ENCODE data around the gene ZSCAN1.
A peak's percentile ranks its signal among the peaks of the same experiment; 100 is the strongest.
"Not testable (repeated sequence)": the region's sequence is repeated elsewhere in the genome, so short reads cannot be mapped to it uniquely, and the experiment has no call there.

Gene ZSCAN1, protein sequence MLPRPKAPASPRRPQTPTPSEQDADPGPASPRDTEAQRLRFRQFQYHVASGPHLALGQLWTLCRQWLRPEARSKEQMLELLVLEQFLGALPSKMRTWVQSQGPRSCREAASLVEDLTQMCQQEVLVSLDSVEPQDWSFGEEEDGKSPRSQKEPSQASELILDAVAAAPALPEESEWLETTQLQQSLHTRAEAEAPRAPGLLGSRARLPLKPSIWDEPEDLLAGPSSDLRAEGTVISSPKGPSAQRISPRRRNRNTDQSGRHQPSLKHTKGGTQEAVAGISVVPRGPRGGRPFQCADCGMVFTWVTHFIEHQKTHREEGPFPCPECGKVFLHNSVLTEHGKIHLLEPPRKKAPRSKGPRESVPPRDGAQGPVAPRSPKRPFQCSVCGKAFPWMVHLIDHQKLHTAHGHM

DNA sequence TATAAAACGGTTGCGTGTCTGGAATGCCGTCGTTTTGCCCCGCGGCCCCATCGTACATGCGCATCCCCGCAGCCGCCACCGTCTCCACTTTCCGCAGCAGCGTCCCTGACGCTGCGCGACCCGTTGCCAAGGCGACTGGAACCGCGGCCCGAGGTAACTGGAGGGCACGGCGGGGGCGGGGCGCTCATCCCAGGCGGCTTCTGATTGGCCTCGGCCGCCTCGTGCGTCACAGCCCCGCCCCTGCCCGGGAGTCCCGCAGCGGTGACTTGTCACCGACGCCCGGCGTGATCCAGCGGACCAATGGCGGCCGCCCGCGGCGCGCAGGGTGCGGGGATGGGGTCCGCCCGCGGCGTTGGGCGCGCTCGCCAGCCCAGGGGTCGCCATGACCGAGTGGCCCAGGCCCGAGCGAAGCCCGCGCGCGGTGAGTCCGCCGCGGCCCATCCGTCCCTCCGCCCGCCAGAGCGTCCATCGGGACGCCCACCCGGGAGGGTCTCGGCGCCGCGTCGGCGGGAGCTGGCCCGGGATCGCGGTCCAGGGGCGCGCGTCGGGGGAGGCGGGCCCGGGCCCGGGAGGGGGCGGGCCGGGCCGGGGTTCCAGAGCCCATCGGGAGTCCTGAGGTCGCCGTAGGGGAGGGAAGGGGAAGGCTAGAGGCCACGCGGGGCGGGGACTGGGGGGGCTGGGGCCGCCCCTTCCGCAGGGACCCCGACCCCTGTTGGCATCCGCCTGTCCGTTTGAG is at the start of gene ZSCAN1:
Gene ZSCAN1, plus strand, starts transcription at position 285 of the 736 bp plus-strand sequence. CDS start 3,812 bp downstream, outside the sequence.
- DNase-seq = peak; percentile 27

DNA sequence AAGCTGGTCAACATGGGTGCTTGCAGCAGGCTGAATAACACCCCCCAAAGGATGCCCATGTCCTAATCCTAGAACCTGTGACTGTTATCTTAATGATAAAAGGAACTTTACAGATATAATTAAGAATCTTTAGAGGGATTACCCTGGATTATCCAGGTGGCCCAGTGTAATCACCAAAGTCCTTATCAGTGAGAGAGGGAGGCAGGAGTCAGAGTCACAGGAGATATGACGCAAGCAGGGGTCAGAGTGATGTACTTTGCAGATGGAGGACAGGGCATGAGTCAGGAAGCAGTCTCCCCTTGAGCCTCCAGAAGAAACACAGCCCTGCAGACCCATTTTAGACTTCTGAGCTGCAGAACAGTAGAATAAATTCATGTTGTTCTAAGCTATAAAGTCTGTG is 41.0 kb upstream of the ZSCAN1 start:
- DNase-seq = no peak

DNA sequence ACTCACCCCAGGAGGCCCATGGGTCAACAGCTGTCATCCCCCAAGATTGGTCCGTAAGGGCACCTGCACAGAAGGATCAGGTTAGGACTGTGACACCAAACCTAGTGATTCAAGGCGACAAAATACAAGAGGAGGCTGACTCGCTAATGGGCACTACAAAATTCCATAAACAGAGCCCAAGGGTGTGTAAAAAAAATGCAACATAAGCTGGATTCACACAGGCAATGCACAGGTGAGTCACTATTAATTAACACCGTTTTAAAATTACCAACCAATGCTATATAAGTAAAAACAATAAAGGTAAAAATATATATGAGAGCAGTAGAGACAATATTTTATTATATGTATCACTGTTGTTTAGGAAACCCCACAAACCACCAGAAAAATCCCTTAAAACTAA is 33.1 kb upstream of the ZSCAN1 start:
- no peak for DNase-seq

DNA sequence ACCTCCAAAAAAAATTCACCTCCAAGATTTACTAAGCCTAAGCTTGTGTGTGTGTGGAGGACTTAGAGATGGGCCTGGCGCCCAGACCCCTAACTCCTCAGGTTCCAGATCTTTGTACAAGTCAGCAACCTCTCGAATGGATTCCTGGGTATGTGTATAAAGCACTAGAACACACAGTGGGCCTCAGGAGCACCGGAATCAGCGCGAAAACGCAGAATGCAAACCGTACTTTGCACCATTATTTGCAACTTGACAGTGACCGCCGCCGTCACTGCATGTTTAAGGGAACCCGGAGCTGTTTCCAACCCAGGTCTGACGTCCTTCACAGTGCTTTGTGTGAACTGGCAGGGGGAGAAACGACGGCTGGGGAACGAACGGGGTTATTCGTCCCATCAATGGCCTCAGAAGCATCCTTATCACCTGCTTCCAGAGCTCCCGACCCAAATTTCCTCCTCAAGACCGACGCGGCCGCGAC is 31.9 kb upstream of the ZSCAN1 start:
- no peak for DNase-seq

DNA sequence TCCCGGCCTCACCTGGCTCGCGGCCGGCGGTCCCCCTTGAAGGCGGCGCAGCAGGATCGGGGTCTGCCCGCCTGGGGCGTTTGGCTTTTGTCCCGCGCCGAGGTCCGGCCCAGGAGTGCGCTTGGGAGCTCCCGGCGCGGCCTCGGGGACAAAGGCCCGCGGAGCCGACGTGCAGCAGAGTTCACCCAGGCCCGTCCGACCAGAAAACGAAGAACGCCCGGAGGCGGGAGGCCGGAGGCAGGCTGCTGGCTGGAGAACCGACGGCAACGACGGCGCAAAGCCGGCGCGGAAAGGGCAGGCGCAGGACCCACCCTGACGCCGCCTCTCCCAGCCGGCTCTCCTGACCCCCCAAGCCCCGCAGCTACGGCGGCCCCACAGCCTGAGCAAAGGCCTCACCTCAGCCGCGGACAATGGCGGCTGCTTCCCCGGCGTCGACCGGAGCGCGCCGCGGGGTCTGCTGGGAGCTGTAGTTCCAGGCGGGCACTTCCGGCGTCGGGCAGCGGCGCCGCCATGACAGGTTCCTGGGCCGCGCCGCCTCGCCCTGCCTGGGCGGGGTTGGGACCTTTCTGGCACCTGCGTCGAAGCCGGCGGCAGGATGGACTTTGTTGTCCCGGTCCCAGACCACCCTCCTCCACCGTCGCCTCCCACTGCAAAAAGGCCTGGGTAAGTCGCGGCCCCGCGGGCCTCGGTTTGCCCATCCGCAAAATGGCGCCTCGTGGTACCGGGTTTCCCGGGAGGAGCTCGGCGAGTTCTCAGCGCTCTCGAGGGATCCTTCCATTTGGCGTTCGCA is 31.2 kb upstream of the ZSCAN1 start, which contains the start of gene ZNF606:
Gene ZNF606, minus strand, starts transcription at position 437 of the 790 bp plus-strand sequence. CDS start 1,501 bp downstream, outside the sequence.
- DNase-seq = peak; percentile 85

DNA sequence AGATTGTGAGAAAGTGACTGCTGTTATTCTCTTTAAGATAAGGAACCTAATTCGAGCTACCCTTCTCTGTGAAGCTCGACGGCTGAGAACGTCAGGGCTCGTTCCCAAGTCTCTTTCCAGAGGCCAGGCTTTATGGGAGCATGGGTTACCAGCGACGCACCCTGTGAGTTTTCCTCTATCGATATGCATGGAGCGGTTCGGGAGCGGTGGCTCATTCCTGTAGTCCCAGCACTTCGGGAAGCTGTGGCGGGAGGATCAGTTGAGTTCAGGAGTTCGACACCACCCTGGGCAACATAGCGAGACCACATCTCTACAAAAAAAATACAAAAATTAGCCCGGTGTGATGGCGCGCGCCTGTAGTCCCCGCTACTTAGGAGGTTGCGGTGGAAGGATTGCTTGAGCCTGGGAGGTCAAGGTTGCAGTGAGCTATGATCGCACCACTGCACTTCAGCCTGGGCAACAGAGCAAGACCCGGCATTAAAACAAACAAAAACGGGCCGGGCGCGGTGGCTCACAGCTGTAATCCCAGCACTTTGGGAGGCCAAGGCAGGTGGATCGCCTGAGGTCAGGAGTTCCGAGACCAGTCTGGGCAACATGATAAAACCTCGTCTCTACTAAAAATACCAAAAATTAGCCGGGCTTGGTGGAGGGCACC is 30.5 kb upstream of the ZSCAN1 start:
- DNase-seq = no peak

DNA sequence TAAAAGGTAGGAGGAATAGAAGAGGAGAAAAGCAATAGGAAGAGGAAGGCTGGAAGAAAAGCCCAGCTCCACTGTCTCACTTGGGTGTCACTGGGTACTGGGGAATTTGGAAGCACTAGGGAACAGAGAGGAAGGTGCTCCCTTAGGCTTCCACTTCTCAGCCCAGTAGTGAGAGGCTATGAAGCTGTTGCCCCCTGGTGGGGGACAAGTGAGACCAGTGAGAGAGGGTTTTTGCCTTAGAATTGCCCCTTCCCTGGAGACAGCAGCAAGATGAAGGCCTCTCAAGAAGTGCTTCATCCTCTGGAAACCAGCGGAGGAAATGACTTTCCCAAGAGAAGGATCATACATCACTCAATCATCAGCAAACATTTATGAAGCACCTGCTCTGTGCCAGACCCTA is 26.5 kb upstream of the ZSCAN1 start:
- DNase-seq = no peak

DNA sequence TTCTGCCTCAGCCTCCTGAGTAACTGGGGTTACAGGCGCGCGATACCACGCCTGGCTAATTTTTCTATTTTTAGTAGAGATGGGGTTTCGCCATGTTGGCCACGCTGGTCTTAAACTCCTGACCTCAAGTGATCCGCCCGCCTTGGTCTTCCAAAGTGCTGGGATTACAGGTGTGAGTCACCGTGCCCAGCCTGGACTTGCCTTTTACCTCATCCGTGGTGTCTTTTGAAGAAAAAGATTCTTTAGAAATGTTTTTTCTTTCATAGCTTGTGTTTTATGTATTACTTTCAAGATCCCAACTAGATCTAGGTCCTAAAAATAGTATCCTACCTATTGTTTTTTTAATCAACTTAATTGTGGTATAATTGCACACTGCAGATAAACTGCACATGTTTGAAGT is 24.9 kb upstream of the ZSCAN1 start:
- not testable (repeated sequence) for DNase-seq

DNA sequence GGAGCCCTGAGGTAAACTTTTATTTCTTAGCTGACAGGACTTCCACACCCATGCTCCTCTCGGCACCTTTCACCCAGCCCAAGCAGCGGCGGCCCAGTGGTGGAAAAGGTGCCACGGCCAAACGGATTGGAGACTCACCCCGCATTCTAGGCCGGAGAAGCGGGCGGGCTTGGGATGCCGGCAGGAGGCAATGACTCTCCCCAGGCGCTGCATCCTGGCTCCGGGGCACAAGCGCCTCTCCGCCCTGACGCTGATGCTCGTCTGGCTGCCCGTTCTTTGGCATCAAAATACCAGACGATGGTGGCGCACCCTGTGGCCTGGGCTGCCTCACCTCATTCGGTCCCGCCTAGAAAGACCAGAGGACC is 24.5 kb upstream of the ZSCAN1 start:
- DNase-seq = no peak

DNA sequence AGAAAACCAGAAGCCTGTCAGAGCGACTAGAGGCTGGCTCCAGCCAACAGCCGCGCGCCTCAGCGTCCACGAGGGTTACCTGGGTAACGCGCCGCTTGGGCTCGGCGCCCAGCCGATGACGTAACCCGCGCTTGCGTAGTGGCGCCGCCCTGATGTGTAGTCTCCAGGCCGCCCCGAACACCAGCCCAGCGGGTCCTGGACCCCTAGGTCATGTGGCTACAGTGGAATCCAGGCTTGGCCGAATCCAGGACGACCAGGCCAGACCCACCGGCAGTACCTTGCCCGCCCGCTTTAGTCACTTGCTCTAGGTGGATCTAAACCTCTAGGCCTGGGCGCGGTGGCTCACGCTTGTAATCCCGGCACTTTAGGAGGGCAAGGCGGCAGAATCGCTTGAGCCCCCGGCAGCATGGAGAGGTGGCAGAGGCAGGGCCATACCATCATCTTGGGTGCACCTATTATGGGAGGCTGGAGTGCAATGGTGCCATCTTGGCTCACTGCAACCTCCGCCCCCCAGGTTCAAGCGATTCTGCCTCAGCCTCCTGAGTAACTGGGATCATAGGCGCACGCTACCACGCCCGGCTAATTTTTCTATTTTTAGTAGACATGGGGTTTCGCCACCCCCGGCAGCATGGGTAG is 24.0 kb upstream of the ZSCAN1 start:
- DNase-seq = peak; percentile 56

DNA sequence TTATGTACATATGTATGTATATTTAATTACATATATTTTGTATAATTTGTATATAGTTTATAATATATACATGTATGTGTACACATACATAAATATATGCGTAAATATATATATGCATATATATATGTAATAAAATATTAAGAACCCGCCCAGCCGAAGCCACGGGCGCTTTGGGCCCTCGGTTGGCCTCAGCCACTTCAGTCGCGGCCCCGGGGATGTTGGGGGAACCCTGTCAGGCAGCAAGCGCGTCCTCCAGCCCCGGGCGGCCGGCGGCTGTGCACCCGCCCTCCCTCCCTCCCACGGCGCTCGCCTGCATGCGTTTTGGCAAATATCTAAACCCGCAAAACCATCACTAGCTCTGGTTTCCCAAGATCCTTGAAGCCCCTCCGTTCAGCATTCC is 23.3 kb upstream of the ZSCAN1 start:
- DNase-seq = no peak

DNA sequence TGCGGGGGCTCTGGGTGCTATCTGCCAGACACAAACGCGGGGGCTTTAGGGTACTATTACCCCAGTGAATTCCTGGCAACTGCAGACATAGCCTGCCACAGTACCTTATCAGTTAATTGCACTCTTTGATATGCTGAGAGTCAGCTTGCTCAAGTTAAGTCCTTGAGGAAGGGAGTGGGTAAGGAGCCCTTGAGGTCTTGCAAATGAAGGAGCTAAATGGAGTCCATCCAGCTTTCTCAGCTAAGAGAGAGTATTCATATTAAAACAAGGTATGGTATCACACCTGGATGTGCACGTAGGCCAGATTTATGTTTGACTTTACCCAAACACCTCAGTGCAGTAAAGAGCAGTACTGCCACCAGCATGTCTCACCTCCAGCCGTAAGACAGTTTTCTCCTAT is 19.7 kb upstream of the ZSCAN1 start:
- DNase-seq = no peak

DNA sequence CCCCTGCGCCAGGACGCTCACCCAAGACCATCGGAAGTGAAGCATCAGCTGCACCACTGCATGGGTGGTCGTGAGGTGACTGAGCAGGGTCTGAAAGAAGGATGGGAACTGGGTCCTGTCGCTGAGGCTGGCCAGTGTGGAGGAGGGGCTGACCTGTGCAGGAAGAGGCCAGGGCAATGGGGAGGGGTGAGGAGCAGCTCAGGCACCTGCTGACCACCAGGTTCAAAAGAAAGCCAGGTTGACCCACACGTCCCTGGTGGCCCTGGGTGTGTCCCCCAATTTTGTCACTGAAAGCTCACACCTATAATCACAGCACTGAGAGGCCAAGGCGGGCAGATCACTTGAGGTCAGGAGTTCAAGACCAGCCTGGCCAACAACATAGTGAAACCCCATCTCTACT is 13.7 kb upstream of the ZSCAN1 start:
- DNase-seq = no peak

DNA sequence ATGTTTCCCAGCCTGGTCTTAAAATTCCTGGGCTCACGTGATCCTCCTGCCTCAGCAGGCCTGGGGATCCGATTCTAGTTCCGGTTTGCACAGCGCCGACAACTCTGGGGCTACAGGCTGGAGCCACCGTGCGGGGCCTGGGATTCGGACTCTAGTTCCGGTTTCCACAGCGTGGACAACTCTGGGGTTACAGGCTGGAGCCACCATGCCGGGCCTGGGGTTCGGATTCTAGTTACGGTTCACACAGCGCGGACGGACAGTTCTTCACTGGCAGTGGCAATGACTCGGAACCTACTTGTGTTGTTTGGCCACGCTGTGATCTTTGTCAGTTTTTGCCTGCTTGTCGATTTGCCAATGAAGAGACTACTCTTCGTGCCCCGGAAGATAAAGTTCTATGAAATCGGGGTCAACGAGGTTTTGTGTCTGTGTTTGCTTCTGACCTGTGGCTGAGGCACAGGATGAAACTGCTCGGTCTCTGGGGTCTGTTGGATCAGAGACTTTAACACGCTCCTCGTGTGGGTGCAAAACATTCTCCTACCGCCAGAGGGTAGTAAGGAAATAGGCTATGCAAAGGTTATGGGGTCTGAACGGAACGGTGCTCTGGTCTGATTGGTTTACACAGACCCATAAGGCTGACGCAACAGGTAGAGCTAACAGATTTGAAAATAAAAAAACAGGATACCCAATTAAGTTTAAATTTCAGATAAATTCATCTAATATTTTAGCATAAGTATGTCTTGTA is 12.1 kb upstream of the ZSCAN1 start:
- DNase-seq = peak; percentile 38

DNA sequence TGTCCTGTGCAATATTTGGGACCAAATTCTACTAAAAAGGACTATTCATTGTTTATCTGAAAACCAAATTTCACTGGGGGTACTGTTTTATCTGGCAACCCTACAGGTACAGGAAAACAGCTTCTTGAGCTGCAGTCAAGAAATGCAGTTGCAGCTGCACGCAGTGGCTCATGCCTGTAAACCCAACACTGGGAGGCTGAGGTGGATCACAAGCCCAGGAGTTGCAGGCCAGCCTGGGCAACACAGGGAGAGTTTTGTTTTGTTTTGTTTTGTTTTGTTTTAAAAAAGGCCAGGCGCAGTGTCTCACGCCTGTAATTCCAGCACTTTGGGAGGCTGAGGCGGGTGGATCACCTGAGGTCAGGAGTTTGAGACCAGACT is 11.6 kb upstream of the ZSCAN1 start:
- DNase-seq = no peak

DNA sequence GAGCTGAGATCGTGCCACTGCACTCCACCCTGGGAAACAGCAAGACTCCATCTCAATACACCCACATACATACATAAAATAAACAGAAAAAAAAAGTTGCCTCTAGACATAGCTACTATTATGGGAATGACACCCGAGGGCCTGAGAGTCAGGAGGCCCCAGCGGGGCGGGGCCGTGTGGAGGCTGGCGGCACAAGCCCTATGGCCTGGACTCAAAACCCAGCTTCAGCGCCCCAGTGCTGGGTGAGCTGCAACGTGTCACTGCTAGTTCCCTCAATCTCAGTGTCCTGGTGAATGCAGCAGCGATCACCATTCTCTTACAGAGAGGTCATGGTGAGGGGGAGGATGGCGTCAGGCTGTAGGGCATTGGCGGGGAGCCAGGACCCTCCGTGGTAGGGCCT is 9.2 kb upstream of the ZSCAN1 start:
- no peak for DNase-seq

DNA sequence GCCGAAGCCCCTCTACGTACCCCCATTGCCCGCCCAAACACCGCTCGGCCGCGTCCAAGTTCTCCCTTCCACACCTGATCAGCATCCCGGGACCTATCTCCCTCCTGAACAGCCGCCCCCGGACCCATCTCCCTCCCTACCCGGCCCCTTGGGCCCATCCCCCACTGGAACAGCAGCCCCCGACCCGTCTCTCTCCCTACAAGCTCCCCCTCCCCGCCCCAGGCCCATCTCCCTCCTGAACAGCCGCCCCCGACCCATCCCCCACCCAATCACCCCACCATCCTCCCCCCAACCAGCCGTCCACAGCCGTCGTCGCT is 610 bp downstream of the ZSCAN1 start:
- DNase-seq = no peak

DNA sequence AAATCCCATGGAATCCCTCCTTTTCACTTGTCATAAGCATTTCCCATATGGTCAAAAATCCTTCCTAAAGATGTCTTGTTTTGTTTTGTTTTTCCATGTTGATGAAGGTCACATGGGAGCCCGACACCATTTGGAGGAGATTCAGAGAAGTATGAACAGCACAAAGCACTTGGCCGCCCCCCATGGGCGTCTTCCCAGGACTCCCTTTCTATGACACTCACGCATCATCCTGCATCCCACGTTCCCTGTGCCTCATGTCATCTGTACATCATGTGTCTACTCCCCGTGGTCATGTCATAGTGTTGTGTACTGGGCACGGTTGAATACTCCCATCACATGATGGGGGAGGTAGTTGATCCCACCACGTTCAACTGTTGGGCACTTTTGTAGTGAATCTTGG is 2.0 kb downstream of the ZSCAN1 start:
- DNase-seq = no peak

DNA sequence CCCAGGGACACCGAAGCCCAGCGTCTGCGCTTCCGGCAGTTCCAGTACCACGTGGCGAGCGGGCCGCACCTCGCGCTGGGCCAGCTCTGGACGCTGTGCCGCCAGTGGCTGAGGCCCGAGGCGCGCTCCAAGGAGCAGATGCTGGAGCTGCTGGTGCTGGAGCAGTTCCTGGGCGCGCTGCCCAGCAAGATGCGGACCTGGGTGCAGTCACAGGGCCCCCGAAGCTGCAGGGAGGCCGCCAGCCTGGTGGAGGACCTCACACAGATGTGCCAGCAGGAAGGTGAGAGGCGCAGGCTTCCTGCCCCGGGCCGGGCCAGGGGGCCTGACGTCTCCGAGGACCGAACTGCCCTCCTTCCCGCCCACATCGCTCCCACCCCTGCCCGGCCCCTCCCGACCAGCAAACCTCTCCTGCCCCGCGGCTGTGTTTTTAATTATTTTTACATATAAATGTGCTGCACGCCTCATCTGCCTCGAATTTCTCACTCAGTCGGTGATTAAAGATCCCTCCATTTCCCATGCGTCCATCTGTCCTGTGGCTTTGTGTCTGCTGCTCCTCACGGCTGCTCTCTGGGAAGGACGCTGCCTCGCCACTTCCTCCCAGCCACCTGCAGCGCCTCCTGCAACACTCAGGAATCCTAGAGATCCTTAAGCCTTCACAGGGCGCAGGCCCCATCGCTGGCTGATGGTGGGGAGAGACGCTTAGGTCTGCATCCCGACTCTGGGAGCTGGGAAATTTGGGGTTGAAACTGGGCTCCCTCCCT is 4.3 kb downstream of the ZSCAN1 start:
- no peak for DNase-seq

DNA sequence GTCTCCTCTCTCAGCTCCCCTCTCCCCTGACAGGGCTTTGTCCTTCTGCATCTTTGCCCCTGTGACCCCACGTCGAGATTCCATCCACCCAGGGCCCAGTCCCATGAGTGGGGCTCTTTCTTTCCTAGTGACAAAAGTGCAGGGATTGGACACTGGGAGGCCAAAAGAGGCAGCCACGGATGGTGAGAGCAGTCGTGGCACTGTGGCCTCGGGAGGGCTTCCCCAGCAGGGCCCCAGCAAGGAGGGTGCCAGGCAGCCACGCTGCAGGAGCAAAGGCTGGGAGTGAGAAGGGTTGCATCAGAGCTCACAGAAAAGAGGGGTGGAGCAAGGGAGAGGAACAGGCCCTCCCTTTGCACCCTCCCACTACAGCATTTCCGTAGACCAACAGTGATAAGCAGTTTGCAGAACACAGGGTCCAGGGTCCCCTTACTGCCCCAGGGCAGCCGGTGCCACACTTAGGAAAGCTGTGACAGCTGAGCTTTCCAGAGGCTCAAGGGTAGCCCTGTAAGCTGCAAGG is 4.9 kb downstream of the ZSCAN1 start:
- no peak for DNase-seq
